H9 (cell line): ENCODE results near the gene PLB1. TPM values are rescaled to one million over a fixed set of nuclear protein-coding genes. Genes with fewer than 3 reads are reported as not detected.

Source experiments
- DNase-seq: peaks from one replicate; pipeline ENCODE4 v3.0.0-alpha.2; 2017
- H2AFZ ChIP-seq: one replicate; pipeline ENCODE4 v1.6.1; 2013; ENCODE audit warnings: mild to moderate bottlenecking, low read length, control low read depth, moderate library complexity
- H2AK5ac ChIP-seq: 2 replicates; pipeline ENCODE4 v1.6.1; 2013; ENCODE audit warnings: low read length, control low read depth, mixed read lengths; ENCODE audit not compliant: insufficient read length
- H2BK120ac ChIP-seq: one replicate; pipeline ENCODE4 v1.6.1; 2013; ENCODE audit warnings: low read depth, mild to moderate bottlenecking, low read length, control low read depth, inconsistent platforms; ENCODE audit not compliant: poor library complexity, severe bottlenecking
- H2BK12ac ChIP-seq: 2 replicates; pipeline ENCODE4 v1.6.1; 2013; ENCODE audit warnings: low read length, control low read depth, mixed read lengths, low read depth; ENCODE audit not compliant: insufficient read length
- H2BK15ac ChIP-seq: 2 replicates; pipeline ENCODE4 v1.6.1; 2013; ENCODE audit warnings: low read depth, low read length, control low read depth
- H2BK20ac ChIP-seq: one replicate; pipeline ENCODE4 v1.6.1; 2013; ENCODE audit warnings: low read depth, mild to moderate bottlenecking, low read length, control low read depth, inconsistent platforms; ENCODE audit not compliant: poor library complexity, severe bottlenecking
- H2BK5ac ChIP-seq: 2 replicates; pipeline ENCODE4 v1.6.1; 2013; ENCODE audit warnings: low read length, control low read depth, mixed read lengths; ENCODE audit not compliant: insufficient read length
- H3K14ac ChIP-seq: 2 replicates; pipeline ENCODE4 v1.6.1; 2013; ENCODE audit warnings: low read length, control low read depth; ENCODE audit not compliant: insufficient read depth
- H3K18ac ChIP-seq: 2 replicates; pipeline ENCODE4 v1.6.1; 2013; ENCODE audit warnings: low read depth, mild to moderate bottlenecking, mixed read lengths, low read length, control low read depth; ENCODE audit not compliant: insufficient read length
- H3K23ac ChIP-seq: 2 replicates; pipeline ENCODE4 v1.6.1; 2013; ENCODE audit warnings: low read length, control low read depth, mixed read lengths, low read depth; ENCODE audit not compliant: insufficient read length
- H3K23me2 ChIP-seq: 2 replicates; pipeline ENCODE4 v1.6.1; 2013; ENCODE audit warnings: low read depth, mild to moderate bottlenecking, mixed read lengths, low read length, control low read depth; ENCODE audit not compliant: insufficient read length, poor library complexity, severe bottlenecking
- H3K27ac ChIP-seq: 2 replicates; pipeline ENCODE4 v1.5.1; 2013; ENCODE audit warnings: low read length, control low read depth, mixed read lengths, low read depth; ENCODE audit not compliant: insufficient read length
- H3K27me3 ChIP-seq: 2 replicates; pipeline ENCODE4 v1.6.1; 2013; ENCODE audit warnings: low read length, control low read depth, inconsistent platforms; ENCODE audit not compliant: insufficient read depth
- H3K4ac ChIP-seq: 2 replicates; pipeline ENCODE4 v1.6.1; 2013; ENCODE audit warnings: low read depth, mild to moderate bottlenecking, control low read depth, inconsistent platforms, low read length, moderate library complexity
- H3K4me1 ChIP-seq: 2 replicates; pipeline ENCODE4 v1.6.1; 2013; ENCODE audit warnings: low read length, control low read depth, inconsistent platforms; ENCODE audit not compliant: insufficient read depth
- H3K4me2 ChIP-seq: 2 replicates; pipeline ENCODE4 v1.6.1; 2013; ENCODE audit warnings: low read length, control low read depth, mixed read lengths; ENCODE audit not compliant: insufficient read length, insufficient read depth
- H3K56ac ChIP-seq: 2 replicates; pipeline ENCODE4 v1.6.1; 2013; ENCODE audit warnings: low read depth, mild to moderate bottlenecking, mixed read lengths, low read length, control low read depth; ENCODE audit not compliant: insufficient read length
- H3K79me1 ChIP-seq: 2 replicates; pipeline ENCODE4 v1.6.1; 2013; ENCODE audit warnings: low read depth, mild to moderate bottlenecking, moderate library complexity, low read length, control low read depth, inconsistent platforms; ENCODE audit not compliant: insufficient read depth, poor library complexity, severe bottlenecking
- H3K79me2 ChIP-seq: 2 replicates; pipeline ENCODE4 v1.6.1; 2013; ENCODE audit warnings: low read length, control low read depth, inconsistent platforms; ENCODE audit not compliant: insufficient read depth
- H3K9ac ChIP-seq: 2 replicates; pipeline ENCODE4 v1.6.1; 2013; ENCODE audit warnings: low read length, control low read depth, mixed read lengths; ENCODE audit not compliant: insufficient read length; ENCODE audit errors: extremely low read depth
- H3K9me3 ChIP-seq: one replicate; pipeline ENCODE4 v1.6.1; 2013; ENCODE audit warnings: low read depth, low read length, inconsistent platforms; ENCODE audit not compliant: control insufficient read depth
- H3T11ph ChIP-seq: one replicate; pipeline ENCODE4 v1.6.1; 2013; ENCODE audit warnings: mild to moderate bottlenecking, low read length, control low read depth, inconsistent platforms
- H4K20me1 ChIP-seq: one replicate; pipeline ENCODE4 v1.6.1; 2013; ENCODE audit not compliant: control insufficient read depth, insufficient read length, insufficient read depth
- H4K5ac ChIP-seq: 2 replicates; pipeline ENCODE4 v1.6.1; 2013; ENCODE audit warnings: low read depth, mild to moderate bottlenecking, mixed read lengths, low read length, control low read depth; ENCODE audit not compliant: insufficient read length
- H4K8ac ChIP-seq: replicated peaks from 2 replicates; pipeline ENCODE4 v1.6.1; 2013; ENCODE audit warnings: low read length, control low read depth, mixed read lengths, low read depth; ENCODE audit not compliant: insufficient read length
- H4K91ac ChIP-seq: 2 replicates; pipeline ENCODE4 v1.6.1; 2013; ENCODE audit warnings: low read depth, mild to moderate bottlenecking, moderate library complexity, mixed read lengths, low read length, control low read depth; ENCODE audit not compliant: insufficient read length
- H3K27ac Mint-ChIP-seq, 3 experiments: 2 replicates in 2 of 3; 3 replicates in 1 of 3; pipeline ENCODE4 v1.8.0; 2020 to 2021; ENCODE audit warnings: mixed read lengths in 3 of 3, mild to moderate bottlenecking in 1 of 3, moderate library complexity in 1 of 3
- H3K27me3 Mint-ChIP-seq: 2 replicates; pipeline ENCODE4 v1.8.0; 2021; ENCODE audit warnings: low read depth, mild to moderate bottlenecking, moderate library complexity, mixed read lengths
- H3K36me3 Mint-ChIP-seq, 3 experiments: 2 replicates in 2 of 3; 3 replicates in 1 of 3; pipeline ENCODE4 v1.8.0; 2020 to 2021; ENCODE audit warnings: low read depth in 3 of 3, mixed read lengths in 3 of 3; ENCODE audit not compliant: insufficient read depth in 1 of 3
- H3K4me1 Mint-ChIP-seq, 2 experiments: 2 replicates each; pipeline ENCODE4 v1.8.0; 2020; ENCODE audit warnings: mixed read lengths in 2 of 2
- H3K4me3 Mint-ChIP-seq, 2 experiments: 2 replicates in 1 of 2; 3 replicates in 1 of 2; pipeline ENCODE4 v1.8.0; 2020 to 2021; ENCODE audit warnings: mild to moderate bottlenecking in 2 of 2, mixed read lengths in 2 of 2, moderate library complexity in 1 of 2
- H3K9me3 Mint-ChIP-seq, 2 experiments: 2 replicates in 1 of 2; 3 replicates in 1 of 2; pipeline ENCODE4 v1.8.0; 2020; ENCODE audit warnings: mild to moderate bottlenecking in 2 of 2, mixed read lengths in 2 of 2, moderate library complexity in 1 of 2
- CTCF ChIP-seq: fragments of 200-600 bp; sonication (generic); conservative IDR thresholded peaks from 3 replicates; pipeline ENCODE4 v1.8.0; 2021; ENCODE audit warnings: antibody characterized with exemption, mild to moderate bottlenecking
- WGBS: extraction: QIAGEN DNeasy Blood & Tissue Kit; methylation state at CpG from one replicate; pipeline ENCODE4 v1.1.7; 2013; ENCODE audit warnings: missing lambda C conversion rate, low lambda C conversion rate, mixed read lengths; ENCODE audit not compliant: insufficient read length; ENCODE audit errors: extremely low coverage; 5-methylcytosine and 5-hydroxymethylcytosine counted together
- total RNA-seq: library from RNA; stranded (reverse); gene quantifications from 2 replicates; pipeline ENCODE4 v1.2.1, GENCODE V29; 2021

Gene PLB1
- total RNA-seq, 1 experiment from 2014 or later: not detected

GRCh38 chr2:28582595-28582994 is 86.7 kb downstream of the PLB1 start:
- Histone ChIP-seq H2BK15ac (no peak overlapping the region), H2BK20ac (no peak overlapping the region), H3K23ac (no peak overlapping the region), H3K9ac (no peak overlapping the region), H2BK120ac (no peak overlapping the region), H3K27me3 (no peaks in the 10 kb centered on the region), H3K79me2 (no peaks in the 10 kb centered on the region), H3K79me1 (no peaks in the 10 kb centered on the region), H4K8ac (no peak overlapping the region), H3K18ac (no peak overlapping the region), H3K56ac (no peak overlapping the region), H3K4ac (no peak overlapping the region), H4K20me1 (no peaks in the 10 kb centered on the region), H2AK5ac (no peak overlapping the region), H4K91ac (no peak overlapping the region), H3K4me2 (no peak overlapping the region), H3K23me2 (no peaks in the 10 kb centered on the region), H2BK5ac (no peak overlapping the region), H4K5ac (no peak overlapping the region), H3K4me1 (peaks cover 6% of the 10 kb centered on the region; the same call in 1 of the 2 replicates), H3K9me3 (no peaks in the 10 kb centered on the region), H3K14ac (no peak overlapping the region), H2BK12ac (no peak overlapping the region), H3K27ac (no peak overlapping the region), H2AFZ (no peak overlapping the region), H3T11ph (no peak overlapping the region)
- Mint-ChIP-seq H3K27ac (no peak overlapping the region), H3K36me3 (no peaks in the 10 kb centered on the region; a peak in 1 of 7 replicates), H3K4me3 (no peak overlapping the region), H3K4me1 (peaks cover 0 to 3% of the 10 kb centered on the region in 2 experiments; a peak in 2 of 4 replicates), H3K9me3 (no peaks in the 10 kb centered on the region), H3K27me3 (no peaks in the 10 kb centered on the region; the same call in 1 of the 2 replicates)
- TF ChIP-seq CTCF: no peak
- WGBS: no CpG with 5 or more reads among the region's 5 CpGs
- no peak for DNase-seq
